HG03378 (cell line): ENCODE results near the gene GALNT15.

Source experiments
- ATAC-seq: cut with Tn5 transposase; IDR thresholded peaks from one replicate; pipeline ENCODE4 v1.9.1; 2021; ENCODE audit warnings: mild to moderate bottlenecking, moderate library complexity; ENCODE audit not compliant: unreplicated experiment

Gene GALNT15

DNA sequence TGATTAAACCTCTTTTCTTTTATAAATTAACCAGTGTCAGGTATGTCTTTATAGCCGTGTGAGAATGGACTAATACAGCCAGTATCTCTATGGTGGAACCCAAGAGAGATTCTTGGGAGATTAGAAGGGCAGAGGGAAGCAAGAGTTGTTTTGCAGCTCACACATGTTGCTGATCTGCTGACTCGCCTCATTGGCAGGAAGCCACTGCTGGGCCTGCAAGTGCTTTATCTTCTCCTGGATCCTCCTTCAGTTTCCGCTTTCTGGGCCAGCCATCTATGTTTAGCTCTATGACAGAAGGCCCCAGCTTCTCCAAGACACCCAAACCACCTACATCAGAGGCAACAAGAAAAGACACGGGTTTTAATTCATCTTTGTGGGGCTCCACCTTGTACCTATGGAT, 23.4 kb upstream of the GALNT15 start:
- no peak for ATAC-seq

DNA sequence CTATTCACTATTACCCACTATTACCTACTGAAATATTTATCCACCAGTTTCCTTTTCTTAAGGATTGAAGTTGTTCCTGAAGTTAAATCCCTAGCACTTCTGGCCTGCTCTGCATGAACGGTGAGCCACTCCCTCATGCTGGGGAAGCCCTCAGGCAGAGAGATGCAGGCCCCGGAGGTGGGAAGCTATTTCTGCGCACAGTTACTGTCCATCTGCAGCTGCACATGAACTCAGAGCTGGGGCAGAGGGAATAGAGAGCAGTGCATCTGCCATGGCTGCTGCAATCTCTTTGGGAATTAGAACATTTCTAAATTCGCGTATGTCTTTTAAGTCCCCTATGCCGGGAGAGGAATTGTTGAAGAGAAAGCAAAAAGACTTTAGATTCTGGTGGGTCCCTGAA, 6.3 kb upstream of the GALNT15 start:
- no peak for ATAC-seq

DNA sequence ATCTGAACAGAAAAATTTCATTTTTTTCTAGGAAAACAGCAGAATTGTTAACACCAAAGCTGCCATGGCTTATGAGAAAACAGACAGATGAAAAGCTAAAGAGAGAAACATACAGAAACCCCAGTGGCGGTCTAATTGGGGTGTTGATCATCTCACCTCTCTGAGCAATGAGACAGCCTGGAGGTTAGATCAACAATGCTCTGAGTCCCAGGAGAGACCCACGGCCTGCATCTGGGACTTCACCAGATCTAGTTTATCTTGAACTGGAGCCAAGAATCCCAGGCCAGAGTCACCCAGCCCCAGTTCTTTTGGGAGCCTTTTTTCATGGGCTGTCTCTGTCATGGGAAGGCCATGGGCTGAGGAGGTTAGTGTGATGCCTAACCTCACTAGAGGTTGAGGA, 3.5 kb upstream of the GALNT15 start:
- no peak for ATAC-seq

DNA sequence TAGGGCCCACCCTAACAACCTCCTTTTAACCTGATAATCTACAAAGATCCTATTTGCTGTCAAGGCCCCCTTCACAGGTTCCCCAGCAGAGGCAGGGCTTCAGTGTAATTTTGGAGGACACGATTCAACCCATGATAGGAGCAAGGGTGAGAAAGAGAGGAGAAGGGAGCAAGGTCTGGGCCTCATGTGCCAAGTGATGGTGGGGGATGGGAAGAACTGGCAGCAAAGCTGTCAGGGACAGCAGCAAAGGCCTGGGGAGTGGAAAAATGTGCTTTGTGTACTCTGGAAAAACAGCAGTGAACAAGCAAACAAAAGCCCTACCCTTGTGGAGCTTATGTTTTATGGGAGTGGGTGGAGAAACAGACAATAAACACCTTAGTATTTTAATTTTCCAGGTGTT, 2.7 kb upstream of the GALNT15 start:
- no peak for ATAC-seq

DNA sequence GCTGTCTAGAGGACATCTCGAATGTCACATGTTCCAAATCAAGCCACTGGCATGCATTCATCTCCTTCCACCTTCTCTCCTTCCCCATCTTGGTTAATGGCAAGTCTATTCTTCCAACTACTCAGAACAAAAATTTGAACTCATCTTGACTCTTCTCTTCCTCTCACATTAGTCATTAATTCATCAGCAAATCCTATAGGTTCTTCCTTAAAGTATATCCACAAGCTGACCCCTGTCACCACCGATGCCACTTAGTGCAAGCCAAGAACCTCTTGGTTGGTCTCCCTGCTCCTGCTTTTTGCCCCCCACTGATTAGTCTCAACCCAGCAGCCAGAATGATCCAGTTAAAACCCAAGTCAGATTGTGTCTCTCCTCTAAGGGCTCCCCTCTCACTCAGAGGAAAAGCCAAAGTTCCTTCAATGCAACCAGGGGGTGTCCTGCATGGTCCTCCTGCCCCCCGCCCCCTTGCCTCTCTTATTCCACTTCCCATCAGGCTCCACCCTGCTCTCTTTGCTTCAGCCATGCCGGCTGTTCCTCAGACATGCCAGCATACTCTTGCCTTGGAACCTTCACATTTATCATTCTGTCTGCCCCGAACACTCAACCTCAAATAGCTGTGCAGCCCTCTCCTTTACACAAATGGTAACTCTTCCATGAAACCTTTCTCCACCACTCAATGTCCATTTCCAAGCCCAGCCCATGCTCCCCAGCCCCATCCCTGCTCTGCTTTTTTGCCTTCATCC, 1.0 kb upstream of the GALNT15 start:
- ATAC-seq = no peak

DNA sequence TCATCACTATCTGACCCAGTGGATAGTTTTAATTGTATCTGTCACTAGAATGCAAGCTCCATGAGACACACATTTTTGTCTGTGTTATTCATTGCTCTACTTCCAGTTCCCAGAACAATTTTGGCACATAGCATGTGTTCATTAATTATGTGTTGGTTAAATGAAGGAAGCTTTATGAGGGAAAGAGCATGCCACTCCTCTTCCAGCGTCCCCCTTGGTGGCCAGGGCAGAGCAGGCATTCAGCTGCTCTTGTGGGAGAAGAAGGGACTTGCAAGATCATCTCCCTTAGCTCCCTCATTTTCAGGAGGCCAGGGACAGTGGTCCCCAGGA, 489 bp upstream of the GALNT15 start:
- no peak for ATAC-seq

DNA sequence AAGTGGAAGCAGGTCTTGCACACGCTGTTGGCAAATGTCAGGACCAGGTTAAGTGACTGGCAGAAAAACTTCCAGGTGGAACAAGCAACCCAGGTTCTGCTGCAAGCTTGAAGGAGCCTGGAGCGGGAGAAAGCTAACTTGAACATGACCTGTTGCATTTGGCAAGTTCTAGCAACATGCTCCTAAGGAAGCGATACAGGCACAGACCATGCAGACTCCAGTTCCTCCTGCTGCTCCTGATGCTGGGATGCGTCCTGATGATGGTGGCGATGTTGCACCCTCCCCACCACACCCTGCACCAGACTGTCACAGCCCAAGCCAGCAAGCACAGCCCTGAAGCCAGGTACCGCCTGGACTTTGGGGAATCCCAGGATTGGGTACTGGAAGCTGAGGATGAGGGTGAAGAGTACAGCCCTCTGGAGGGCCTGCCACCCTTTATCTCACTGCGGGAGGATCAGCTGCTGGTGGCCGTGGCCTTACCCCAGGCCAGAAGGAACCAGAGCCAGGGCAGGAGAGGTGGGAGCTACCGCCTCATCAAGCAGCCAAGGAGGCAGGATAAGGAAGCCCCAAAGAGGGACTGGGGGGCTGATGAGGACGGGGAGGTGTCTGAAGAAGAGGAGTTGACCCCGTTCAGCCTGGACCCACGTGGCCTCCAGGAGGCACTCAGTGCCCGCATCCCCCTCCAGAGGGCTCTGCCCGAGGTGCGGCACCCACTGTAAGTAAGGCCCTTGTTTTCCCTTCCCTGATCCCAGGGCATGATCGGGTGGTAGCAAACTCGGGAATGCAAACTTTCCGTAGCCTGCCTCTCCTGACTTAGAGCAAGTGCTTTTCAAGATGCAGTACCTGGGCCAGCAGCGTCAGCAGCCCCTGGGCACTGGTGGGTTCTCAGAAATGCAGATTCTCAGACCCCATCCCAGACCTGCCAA, 759 bp downstream of the GALNT15 start:
- ATAC-seq = no peak

DNA sequence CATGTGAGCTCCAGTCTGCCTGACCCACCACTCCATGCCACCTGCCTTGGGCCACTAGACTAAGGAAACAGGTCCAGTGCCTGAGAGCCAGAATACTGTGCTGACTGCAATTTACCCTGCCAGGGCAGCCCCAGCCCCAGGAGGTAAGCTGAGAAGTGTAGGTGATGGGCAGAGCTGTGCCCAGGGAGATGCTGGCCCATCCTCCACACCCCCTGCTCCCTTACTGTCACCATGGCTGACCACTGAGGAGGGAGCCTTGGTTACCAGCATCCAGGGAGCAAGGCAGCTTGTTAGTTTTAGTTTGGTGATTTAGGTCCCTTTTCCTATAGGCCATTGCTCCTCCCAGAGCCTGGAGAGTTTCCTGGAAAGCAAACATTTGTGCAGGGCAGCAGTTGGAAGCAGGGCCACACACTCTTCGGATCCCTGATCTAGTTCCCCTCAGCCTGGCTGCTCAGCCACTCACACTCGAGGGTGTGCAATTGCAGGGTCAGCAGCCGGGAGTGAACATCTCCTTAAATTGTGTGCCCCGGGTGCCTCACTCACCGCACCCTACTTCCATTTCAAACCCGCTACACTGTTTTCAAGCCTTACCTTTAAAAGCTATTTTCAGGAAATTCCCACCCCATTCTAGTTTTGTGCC, 2.0 kb downstream of the GALNT15 start:
- ATAC-seq = no peak

DNA sequence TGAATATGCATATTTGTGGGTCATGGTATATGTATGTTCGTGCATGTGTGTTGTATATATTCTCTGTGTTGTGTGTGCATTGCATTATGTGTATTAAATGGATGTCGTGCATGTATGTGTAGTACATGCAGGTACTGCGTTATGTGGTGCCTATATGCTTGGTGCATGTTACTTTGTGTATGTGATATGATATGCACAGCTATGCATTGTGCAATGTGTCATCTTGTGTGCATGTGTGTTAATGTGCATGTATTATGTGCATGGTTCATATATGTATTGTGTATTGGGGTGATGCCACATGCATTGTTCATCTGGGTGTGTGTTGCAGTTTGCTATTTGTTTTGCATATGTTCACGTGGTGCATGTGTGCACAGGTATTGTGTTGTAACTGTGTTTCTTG, 2.9 kb downstream of the GALNT15 start:
- no peak for ATAC-seq

DNA sequence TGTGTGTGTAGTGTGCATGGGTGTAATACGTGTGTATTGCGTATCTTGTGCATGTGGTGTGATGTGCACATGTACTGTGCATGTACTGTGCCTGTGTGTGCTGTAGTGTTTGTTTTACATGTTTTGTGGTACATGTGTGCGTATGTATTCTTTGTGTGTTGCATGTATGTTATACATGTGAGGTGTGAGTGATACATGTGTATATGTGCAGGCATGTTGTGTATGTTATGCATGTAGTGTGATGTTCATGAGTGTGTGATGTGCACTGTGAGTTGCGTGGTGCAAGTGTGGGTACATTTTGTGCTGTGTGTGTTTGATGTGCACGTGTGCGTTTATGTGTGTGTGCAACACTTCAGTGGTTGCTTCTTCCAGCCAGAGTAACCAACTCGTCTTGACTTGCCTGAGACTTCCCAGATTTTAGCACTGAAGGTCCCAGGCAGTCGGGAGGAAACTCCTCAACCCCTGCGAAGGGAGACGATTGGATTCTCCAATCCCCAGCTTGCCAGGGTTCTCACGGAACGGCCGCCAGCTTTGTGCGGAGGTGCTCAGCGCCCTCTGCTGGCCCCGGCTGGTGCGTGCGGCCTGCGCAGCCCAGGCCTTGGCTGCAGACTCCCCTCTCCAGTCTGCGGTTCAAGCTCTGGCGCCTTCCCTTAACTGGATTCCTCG, 3.6 kb downstream of the GALNT15 start:
- ATAC-seq = no peak

DNA sequence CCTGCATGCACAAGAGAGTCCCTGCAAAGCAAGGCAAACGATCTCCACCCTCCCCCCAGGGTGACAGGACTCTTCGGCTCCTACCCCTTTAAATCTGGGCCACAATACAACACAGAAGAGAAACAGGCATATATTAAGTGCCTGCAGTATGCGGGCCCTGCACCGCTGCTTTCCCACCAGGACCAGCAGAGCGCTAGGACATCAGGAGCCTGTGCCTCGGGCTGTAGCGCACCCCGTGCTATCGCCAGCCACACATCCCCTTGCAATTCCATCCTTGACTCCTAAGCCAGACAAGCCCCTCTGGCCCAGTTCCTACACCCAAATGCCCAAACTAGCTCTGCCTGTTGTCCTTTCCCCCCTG, 4.1 kb downstream of the GALNT15 start:
- ATAC-seq = no peak

DNA sequence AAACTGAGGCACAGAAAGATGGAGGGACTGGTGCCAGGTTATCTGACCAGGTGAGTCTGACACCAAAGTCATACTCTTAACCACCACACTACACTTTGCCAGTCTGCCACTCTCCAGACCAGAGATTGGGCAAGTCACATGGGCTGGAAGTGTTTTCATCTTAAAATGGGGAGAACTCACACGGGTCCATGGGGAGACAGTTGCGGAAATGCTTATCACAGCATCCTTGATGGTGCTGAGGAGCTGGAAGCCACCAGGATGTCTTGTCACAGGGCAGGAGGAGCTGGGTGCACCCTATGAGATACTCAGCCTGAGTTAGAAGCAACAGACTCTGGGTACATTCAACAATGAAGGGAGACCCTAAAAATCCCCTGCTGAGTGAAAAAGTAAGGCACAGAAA, 4.8 kb downstream of the GALNT15 start:
- ATAC-seq = no peak

DNA sequence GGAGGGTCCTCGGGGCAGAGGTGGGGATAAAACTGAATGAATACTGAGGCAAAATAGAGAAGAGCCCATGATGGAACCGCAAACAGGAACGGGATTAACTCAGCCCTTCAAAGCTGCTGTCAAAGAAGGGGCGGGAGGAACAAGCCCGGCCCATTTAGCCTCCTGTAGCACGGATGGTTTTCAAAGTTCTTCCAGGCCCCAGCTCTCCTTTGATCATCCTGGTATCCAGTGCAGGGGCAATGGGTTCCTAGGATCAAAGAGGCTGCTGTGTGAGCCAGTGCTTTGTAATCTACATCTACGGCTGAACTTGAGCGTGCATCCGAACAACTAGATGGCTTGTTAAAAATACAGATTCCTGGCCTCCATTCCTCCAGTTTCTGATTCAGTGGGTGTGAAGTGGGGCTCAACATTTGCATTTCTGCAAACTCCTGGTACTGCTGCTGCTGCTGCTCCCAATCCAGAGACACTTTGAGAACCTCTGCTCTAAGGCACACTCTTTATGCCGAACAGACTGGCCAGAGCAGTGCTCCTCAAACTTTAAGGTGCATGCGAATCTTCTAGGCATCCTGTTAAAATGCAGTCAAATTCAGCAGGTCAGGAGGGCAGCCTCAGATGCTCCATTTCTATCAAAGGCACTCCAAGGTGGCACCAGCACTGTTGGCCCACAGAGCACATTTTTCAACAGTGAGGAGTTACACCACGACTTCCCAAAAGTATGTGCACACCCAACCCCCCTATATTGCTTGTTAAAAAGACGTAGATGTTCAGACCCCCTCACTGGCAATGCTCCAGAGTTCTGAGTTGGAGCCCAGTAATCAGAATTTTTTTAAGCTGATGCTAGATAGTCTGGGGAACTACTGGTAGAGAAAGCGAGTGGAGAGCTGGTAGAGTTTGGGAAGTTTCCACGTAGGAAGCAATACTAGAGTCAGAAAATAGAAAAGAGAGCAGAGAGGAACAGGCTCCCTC, 5.6 kb downstream of the GALNT15 start:
- ATAC-seq = no peak

DNA sequence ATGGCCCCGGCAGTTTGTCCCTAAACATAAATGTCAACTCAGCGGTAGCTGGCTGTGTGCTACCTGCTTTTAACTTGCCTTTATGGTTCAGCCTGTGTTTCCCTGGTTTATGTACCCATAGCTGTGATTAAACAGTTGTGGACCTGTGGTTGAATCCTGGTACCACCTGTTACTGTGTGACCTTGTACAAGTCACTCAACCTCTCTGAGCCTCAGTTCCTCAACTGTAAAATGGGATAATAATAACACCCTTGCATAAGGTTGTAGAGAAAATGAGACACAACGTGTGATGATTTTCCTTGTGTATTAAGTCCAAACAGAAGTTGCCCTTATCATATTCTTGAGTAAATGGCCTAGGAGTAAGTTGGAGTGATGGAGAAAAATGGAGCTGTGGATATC, 6.3 kb downstream of the GALNT15 start:
- no peak for ATAC-seq

DNA sequence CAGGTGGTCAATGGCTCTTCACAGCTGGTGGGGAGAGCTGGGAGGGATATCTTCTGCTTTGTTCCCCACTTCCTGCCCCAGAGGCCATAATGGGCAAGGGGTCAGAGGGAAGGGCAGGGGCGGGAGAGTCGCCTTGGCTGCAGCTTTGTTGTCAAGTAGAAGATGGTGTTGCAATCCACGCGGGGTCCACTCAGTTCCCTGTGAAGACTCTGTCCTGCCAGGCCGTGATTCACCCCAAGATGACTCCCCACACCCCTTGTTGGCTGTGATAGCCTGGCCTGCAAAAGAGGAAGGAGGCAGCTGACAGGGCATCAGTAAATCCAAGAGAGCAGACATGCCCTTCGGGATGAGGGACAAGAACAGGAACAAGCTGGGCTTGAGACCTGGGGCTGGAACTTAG, 6.9 kb downstream of the GALNT15 start:
- ATAC-seq = no peak

DNA sequence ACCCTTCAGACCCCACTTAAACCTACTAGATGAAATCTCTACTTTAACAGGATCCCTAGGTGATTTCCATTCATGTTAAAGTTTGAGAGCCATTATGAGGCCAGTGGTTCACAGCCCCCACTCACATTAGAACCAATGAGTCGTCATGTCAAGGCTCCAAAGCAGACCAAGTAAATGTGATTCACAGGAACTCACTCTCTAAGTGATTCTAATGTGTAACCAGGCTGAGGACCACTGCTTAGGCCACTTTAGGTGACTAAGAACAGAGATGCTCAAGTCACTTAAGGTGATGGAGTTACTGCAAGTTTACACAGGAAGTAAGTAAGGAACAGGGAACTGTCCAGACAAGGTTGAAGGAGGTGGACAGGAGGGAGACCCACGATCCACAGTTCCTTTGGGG, 7.7 kb downstream of the GALNT15 start:
- ATAC-seq = no peak

DNA sequence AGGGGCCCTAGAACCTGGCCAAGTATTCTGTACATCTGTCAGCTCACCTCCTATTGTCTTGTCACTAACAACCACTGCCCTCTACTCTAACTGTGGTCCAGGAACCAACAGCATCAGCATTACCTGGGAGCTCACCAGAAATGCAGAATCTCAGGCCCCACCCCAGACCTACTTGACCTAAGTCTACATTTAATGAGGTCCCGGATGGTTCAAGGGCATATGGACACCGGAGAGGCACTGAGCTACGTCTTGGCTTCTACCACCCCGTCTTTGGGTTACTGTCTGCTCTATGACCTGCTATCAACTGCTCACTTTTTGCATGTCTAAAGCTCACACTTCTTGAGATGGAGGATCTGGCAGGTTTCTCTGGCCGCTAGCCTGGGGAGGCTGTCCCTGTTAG, 8.1 kb downstream of the GALNT15 start:
- no peak for ATAC-seq

DNA sequence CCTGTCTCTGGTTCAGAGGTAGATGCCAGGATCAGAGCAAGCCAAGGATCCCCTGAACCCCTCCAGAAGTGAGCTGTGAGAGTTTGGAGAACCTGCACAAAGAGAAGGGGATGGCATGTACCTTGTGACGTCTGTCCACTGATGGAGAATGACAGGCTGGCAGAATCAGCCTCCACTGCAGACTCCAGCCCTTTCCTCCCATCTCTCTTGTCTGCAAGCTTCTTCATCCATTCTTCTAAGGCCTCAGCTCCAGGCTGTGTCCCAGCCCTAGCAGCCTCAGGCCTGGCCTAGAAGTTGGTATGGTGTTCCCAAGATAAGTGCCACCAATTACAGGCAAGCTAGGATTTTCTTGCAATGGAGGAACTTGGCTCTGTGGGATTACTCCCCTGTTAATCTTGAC, 8.6 kb downstream of the GALNT15 start:
- no peak for ATAC-seq

DNA sequence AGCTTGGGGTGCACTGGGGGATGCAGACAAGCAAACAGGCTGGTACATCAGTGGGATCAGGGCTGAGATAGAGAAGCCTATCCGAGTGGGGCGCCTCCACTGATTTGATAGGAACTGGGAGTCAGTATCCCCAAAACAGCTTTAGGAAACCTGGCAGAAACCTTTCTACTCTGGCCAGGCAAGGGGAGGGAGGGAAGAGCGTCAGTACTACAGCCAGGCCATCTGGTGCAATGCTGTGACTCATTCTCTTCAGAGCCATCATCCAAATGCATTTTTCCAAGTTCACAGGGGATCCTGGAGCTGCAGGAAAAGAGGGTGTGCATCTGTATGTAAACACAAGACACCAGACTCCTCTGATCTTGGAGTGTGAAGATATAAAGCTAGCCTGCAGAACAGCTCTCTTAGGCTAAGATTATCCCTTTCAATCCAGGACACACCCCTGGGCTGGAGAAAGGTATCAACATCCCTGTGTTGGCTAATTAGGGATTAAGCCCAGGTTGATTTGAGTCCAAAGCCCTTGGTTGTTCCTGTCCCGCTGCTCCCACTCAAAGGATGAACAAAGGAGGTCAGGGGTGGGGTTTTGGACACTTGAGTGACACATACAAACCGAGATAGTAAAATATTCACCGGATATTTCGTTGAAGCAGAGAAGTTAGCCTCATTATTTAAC, 9.3 kb downstream of the GALNT15 start:
- no peak for ATAC-seq

DNA sequence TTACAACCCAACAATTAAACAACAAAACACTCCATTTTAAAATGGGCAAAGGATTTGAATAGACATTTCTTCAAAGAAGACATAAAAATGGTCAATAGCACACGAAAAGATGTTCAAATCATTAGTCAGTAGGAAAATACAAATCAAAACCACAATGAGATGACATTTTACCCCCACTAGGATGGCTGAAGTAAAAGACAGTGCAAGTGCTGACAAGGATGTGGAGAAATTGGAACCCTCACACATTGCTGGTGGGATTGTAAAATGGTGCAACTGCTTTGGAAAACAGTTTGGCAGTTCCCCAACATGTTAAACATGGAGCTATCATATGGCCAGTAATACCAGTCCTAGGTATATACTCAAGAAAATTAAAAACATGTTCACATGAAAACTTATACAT, 11.6 kb downstream of the GALNT15 start:
- ATAC-seq = no peak
